Measurements from ENCODE around the gene CDT1.

CDT1 gene

DNA sequence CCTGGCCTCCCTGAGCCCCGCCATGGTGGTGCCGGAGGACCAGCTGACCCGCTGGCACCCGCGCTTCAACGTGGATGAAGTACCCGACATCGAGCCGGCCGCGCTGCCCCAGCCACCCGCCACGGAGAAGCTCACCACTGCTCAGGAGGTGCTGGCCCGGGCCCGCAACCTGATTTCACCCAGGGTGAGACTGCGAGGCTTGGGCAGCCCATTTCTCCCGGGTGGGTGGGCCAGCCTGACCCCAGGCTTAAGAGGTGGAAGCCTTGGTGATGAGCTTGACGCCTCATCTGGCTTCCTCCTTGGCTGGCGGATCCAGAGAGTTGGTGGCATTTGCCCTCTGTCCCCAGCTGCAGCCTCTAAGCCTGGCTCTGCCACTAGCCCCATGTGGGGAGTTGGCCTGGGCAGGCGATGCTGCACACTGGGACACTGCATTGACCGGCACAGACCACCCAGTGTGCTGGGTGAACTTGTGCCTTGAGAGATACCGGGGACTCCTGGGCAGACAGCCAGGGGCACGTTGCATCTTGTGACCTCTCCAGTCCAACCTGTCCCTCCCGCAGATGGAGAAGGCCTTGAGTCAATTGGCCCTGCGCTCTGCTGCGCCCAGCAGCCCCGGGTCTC lies 3.0 kb downstream of the CDT1 start:
- DNase-seq: no peak

DNA sequence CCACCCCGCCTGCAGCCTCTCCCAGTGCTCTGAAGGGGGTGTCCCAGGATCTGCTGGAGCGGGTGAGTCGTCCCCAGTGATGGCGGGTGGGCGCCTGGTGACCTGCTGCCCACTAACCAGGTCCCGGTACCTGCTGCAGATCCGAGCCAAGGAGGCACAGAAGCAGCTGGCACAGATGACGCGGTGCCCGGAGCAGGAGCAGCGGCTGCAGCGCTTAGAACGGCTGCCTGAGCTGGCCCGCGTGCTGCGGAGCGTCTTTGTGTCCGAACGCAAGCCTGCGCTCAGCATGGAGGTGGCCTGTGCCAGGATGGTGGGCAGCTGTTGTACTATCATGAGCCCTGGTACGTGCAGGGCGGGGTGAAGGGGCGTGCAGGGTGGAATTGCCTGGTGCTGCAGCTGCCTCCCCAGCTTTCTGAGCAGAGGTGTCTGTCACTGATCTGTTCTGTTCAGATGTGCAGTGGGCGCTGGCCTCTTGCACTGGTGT lies 3.6 kb downstream of the CDT1 start:
- DNase-seq: no peak

DNA sequence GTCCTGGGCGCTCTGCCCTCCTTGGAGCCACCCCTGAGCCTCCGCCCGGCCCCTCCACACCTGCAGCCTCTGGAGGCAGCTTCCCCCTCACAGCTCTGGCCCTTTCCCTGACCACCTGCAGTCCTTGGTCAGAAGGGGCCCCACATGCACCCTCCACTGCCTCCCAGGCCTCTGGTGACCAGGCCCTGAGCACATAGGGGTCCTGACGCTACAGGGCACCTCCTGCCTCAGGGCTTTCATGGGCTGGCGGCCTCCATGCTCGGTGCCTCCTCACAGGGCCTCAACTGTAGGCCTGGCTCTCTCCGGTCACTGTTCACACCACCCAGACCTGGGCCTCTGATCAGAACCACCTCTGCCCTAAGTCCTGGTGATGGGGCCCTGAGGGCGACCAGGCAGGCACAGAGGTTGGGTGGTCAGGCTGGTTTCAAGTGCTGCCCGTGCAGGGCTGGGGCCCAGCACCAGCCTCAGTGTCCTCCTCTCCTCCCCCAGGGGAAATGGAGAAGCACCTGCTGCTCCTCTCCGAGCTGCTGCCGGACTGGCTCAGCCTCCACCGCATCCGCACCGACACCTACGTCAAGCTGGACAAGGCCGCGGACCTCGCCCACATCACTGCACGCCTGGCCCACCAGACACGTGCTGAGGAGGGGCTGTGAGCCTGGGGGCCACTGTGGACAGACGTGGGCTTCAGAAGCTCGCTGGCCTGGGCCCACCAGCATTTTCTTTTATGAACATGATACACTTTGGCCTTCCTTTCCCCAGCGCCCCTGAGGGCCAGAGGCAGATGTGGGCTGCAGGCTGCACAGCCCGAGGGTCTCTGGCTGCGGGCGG lies 4.3 kb downstream of the CDT1 start:
- no peak for DNase-seq

DNA sequence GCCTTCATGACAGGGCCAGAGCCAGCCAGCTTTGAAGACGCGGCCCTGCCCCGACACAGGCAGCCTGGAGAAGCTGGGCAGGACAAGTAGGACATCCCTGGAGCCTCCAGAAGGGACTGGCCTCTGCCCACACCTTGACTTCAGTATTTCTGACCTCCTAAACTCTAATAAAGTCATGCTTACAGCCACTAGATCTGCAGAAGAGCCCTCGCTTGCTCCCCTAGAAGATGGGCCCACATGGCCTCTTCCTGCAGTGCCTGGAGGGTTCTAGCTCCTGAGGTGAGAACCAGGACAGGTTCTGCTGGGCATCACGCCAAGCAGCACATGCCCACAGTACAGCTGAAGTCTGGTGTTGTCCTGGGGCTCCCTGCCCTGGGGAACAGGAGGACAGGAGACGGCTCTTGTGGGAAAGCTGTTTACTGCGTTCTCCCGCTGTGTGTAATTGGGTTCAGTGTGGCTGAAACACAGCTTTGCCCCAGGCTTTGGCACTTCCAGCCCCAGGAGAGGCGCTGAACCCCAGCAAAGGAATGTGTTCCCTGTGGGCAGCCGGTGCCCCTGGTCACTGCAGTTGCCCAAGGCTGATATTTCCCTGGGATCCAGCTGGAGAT lies 5.6 kb downstream of the CDT1 start:
- DNase-seq: no peak

DNA sequence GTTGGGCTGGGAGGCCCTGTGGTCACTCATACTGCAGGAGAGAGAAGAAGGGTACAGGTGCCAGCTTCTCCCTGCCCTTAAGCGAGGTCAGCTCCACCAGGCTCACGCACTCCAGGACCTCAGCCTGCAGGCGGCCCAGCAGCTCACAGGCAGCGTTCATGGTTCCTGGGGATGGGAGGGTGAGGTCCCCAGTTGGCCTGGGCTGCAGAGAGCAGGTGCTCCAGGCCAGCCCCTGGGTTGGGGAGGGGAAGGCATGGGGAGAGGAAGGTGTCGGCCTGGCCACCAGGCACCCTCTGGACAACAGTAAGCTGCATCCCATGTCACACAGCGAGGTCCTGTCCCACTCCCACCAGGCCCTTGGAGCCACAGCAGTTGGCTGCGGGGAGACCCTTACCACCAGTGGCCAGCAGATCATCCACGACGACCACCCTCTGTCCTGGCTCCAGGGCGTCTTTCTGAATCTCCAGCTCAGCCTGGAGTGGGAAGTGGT lies 6.1 kb downstream of the CDT1 start:
- DNase-seq: no peak

DNA sequence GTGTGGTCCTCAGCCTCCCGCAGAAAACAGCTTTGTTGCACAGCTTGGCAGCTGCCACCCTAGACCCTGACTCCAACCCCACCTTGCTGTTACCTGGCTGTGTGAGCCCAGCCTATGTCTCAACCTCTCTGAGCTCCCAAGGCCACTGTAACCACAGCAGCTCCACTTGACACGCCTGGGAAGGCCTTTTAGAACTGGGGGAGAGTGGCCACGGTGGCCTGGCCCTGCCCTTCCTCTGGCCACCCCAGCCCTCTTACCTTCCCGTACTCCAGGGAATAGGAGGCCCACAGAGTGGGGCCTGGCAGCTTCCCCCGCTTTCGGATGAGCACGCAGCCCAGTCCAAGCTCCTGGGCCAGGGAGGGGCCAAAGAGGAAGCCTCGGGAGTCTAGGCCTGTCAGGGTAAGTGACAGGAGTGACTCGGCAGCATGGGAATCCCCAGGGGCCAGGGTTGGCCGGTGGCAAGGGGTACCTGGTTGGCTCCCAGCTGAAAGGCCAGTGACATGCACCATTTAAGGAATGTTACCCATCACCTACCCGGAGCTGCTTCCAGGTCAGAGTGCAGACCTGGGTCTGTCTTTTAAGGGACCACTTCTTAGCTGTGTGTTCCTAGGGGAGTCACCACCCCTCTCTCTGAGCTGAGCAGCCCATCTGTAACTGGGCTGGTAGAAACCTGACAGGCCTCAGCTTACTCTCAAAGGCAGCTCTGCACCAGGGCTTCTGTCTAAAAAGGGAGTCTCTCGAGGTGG lies 6.8 kb downstream of the CDT1 start:
- DNase-seq: peak; percentile 68

DNA sequence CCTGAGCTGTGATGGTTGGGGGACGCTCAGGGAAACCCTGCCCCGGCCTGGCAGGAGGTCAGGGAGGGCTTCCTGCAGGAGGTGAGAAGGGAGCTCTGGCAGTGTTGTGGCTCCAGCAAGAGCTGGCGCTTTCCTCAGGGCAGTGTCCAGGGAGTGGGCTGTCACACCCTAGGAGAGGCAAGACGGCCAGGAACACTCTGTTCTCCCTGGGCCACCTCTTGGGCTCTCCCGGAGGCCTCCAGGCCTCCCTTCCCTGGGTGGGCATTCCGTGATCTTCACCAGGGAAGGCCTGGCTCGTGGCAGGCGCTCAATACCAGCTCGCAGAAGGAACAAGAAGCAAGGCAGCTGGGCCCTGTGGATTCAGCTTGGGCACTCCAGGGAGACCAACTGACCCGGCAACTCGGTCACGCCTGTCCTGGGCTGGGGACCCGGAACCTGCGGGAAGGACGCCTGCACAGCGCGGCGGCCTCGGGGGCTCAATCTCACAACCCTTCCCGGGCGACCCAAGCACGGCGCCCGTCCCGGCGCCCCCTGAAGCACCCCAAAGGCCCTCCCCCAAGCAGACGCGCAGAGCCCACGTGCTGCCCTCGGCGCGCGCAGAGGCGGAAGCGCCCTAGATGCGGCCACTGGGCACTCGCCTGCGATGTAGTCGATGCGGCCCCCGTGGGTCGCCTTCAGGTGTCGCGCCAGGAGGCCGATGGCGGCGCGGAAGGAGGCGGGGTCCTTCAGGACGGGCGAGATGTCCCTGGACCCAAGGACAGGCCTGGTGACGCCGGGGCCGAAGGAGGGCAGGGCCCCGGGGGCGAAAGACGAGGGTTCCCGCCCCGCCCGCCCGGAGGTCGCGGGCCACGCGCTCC lies 7.6 kb downstream of the CDT1 start:
- peak; percentile 76 for DNase-seq

DNA sequence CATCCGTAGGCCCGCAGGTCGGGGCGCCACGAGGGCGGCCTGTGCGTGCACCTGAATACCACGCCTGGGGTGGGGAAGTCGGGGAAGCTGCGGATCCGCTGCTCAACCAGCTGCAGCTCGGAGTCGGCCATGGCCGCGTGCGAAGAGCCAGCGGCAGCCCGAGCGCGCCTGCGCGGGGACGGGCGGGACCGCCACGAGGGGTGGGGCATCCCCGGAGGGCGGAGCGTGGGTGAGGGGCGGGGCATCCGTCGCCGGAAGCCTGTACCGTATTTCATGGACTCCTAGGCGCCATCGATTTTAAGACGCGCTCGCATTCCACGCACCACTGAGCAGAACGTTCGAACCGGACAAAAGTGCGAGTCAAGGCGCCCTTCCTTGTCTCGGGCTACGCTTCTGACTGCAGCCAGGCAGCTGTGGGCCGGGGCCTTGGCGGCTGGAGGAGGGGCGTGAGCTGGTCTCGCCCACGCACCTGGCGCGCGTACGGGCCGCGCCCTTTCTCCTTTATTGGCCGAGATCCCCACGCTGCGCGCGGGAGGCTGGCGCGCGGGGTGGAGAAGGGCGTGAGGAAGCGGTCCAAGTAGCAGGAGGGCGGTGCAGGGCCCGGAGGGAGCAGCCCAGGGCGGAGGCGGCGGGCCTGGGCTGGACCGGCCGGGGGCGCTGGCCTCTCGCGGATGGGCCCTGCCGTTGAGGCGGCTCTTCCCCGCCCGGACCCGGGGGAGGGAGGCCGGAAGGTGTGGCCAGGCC lies 8.4 kb downstream of the CDT1 start, which contains the start of gene APRT:
TSS of gene APRT (minus strand) at position 160 of the 744 bp plus-strand sequence. CDS start at position 131, 29 bp downstream.
- DNase-seq: peak; percentile 93

DNA sequence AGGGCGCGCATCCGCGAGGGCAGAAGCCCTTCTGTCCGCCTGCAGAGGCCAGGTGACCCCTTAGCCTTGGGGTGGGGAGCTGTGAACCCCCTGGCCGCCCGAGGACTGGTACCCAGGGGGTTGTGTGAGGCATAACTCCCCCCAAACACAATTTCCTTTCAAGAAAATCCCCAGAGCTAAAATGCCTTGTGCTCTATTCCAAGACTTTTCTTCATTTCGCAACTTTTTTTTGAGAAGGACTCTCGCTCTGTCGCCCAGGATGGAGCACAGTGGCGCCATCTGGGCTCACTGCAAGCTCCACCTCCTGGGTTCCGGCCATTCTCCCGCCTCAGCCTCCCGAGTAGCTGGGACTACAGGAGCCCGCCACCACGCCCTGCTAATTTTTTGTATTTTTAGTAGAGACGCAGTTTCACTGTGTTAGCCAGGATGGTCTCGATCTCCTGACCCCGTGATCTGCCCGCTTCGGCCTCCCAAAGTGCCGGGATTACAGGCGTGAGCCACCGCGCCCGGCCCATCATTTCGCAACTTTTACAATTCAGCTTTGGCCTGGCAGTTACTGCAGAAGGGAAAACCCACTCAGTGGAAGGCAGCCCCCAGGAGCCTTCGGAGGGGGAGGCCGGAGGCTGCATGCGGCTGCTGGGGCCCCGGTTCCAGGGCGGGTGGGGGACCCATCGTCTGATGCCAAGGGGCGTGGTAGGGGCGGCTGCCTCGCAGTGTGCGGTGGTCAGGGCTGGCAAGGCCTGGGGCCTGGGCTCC lies 9.1 kb downstream of the CDT1 start:
- peak; percentile 59 for DNase-seq

DNA sequence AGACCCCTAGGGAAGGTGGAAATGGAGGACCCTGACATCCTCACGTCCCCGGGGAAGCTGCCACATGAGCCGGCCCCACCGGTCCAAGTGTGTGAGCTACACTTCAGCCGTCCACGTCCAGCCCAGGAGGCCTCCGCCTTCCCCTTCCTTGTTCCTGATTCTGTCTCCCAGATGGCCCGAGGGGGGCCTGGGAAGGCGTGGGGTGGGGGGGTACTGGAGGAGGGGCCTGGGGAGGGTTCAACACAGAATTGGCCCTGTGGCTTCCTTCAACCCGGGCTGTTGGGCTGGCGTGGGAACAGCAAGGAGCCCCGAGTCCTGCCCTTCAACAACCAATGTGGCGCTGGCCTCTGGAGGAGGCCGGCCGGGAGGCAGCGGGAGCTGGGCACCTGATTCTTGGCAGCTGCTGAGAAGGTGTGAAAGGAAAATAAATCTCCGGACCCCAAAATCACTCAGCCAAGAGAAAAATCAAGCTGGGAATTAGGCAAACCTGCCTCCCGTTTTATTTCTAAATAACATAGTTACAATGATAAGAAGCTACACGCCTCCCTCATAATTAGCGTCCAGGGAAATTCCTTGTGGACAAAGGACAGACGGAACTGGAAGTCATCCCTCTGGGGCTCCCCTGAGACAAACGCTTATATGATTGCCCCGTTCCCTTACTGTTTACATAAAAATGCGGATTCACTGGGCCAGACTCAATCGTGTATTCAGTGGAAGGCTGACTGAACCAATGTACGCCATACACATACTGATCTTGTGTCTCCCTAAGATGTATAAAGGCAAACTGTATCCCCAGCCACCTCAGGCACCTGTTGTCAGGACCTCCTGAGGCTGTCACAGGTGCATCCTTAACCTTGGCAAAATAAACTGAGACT lies 9.9 kb downstream of the CDT1 start:
- no peak for DNase-seq

DNA sequence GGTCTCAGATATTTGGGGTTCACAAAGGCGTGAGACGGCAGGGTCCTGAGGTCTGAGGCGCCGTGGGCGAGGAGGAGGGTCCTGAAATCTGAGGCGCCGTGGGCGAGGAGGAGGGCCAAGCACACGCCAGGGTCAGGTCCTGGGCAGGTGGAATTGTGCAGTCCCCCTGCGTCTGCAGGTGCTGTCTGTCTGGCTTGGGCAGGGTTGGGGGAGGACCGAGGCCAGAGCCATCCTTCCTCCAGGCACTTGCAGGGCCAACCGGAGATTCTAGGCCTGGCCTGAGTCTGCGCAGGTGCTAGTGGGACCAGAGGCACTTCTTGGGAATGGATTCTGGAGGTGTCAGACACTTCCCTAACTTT lies 10.5 kb downstream of the CDT1 start:
- no peak for DNase-seq

DNA sequence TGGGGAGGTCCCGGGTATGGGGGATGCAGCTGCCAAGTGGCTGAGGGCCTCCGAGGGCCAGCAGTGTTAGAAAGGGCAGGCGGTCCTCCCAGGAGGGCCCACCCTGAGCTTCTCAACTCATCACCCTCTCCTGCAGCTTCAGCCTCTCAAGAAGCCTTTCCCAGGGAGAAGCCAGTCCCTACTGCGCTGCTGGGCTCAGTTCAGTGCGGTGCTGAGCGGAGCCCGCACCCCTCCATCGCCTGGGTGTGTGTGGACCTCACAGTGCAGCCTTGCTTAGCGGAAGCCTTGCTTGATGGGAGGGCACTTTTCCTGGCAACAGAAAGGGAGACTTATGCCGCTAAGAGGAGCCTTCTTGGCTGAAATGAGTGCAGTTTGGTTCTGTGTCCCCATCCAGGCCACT lies 11.6 kb downstream of the CDT1 start:
- DNase-seq: no peak

DNA sequence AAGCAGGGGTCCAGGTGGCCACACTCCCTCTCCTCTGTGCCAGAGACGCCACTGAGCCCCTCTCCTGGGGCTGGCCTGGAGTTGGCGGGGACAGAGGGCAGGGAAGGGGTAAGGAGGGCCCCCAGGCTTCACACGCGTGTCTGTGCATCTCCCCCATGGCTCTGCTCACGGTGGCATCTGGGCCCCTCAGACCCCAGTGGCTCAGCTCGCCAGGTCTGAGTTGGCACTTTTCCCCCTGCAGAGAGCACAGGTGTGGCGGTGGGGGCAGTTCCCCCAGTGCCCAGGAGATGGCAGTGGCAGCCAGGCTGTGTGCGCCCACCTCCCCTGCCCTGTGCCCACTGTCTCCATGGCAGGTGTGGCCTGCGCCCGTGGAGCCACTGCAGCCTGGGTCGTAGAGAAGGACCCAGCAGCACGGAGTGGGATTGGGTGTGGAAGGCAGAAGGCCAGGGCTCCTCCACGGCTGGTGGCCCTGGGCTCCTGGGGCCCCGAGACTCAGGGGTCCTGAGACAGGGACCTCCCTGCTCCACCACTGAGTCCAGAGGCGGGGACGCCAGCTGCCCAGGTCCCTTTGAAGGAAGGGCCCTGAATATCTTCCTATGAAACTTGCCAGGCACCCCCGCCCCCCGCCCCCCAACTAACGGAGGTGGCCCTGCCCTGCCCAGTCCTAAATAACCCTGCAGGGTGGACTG lies 12.5 kb downstream of the CDT1 start:
- DNase-seq: no peak

DNA sequence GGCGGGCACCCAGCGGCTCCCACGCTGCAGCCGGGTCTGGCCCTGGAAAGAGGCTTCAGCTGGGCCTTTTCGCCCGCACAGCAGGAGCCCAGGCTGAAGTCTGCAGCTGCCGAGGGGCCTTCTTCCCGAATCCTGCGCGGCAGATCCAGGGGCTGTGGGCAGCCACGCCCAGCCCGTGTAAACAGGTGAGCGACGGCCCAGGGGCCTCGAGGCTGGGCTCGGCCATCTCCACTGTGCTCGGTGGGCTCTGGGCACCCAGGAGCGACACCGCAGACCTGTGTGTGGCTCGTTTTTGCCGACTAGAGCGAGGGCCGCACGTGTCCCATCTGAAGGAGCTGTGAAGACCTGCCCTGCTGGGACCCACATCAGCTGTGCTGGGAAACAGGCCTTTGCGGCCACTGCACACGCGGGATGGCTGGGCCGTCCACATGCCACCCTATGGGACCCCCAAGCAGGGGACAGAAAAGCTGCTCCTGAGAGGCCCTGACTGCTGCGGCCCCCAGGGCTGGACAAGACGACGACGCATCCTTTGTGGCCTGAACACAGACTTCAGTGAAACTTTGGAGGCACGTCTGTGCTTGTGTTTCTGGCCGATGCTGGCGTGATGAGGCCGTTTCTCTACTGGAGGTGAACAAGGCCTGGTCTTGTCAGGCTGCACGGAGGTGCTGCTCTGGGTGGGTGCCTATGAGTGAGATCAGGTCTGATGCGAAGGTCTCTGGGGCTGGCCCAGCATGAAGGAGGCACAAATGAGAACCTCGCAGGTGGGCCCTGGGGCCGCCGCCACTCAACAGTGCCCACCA lies 13.3 kb downstream of the CDT1 start:
- DNase-seq: no peak

DNA sequence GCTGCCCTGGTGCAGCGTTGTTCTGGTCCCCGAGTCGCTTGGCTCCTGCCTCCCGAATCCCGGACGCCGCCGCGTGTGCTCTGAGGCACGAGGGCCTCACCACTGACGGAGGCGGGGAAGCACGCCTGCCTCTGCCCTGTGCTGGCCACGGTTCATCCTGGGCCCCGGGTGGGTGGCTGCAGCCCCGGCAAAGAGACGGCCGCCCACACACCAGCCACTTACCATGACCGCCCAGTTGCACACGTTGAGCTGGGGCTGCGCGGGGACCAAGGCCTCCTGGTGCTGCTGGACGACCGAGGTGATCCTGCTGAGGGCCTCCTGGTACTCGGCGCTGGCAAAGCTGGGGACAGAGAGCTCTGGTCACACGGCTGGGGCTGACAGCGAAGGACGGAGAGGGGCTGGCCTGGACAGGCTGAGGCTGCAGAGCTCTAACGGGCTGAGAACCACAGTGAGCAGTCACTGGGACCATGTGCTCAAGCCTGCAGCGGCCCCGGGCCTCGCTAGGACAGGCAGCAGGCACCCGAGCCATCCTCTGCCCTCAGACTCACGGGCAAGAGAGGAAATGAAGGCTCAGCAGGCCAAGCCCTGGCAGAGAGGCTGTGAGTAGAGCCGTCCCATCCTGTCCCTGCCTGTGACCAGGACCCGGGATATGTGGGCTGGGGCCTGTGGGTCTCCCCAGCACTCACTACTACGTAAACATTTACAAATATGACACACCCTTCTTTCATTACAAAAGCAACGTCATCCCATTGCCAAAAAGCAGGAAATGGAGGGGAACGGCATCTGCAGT lies 14.4 kb downstream of the CDT1 start:
- no peak for DNase-seq

DNA sequence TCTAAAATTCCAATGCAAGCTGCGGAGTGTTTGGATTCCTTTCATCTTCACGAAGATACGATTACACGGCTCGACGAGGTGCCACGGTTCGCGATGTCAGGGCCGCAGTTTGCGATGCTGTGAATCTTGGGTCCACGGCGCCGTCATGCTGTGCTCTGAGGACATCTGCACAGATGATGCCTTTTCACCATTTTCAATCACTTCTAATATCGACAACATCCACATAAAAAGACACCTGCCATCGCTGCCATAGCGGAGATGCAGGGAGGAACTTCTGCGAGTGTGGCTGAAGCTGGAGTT lies 14.9 kb downstream of the CDT1 start:
- DNase-seq: no peak

DNA sequence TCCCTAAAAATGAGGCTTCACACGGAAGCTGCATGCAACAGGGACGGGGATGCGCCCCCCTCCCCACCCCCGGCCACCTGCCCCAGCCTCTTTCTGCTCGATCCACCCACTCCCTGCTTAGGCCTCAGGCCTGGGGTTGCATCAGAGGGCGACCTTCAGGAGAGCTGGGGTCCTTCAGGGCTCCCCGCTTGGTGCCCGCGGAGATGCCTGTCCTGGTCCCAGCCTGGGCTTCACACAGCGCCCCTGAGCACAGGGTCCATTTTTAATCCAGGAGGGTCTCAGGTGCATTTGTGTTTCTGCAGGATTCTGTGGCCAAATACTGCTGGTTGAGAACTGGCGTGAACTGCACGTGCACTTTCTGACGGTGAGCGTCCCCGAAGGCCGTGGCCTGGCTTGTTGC lies 15.5 kb downstream of the CDT1 start:
- no peak for DNase-seq

Measured in inflammatory macrophage treated with lipopolysaccharide for 4 hours (primary cell).